ENCODE measurements around the gene SFXN2. TPM values are rescaled to one million over a fixed set of nuclear protein-coding genes. Genes with fewer than 3 reads are reported as not detected.

Gene SFXN2
- total RNA-seq, 2 experiments from 2014 or later: 6.4 to 7.6 TPM

GRCh38 chr10:102744374-102745051 is 30.1 kb downstream of the SFXN2 start:
- H3K9me3 ChIP-seq (ENCODE audit: control insufficient read depth in 1 of 2, insufficient read depth in 1 of 2, low read length in 2 of 2): no peaks in the 10 kb centered on the region
- H3K27me3 ChIP-seq (ENCODE audit: control insufficient read depth in 1 of 2, insufficient read depth in 2 of 2, low read length in 2 of 2): no peaks in the 10 kb centered on the region
- H3K4me3 Mint-ChIP-seq: peak overlapping the region; percentile 94
- intact Hi-C loops (cut with DNase I, micrococcal nuclease): loop anchor here (5.0 to 10.0 kb wide), 10 partner anchors 33 to 1700 kb away; partner anchors contain the start of genes CNNM2 (in 2 of the 2), HPS6 (in 1 of the 2), NFKB2 (in 1 of the 2) and NT5C2 (in 1 of the 2)
- H3K36me3 ChIP-seq (ENCODE audit: insufficient read depth, low read length): no peaks in the 10 kb centered on the region
- H3K27ac ChIP-seq (ENCODE audit: low read depth in 1 of 2, low read length in 2 of 2): peak overlapping the region; percentile 73 to 78
- peaks cover 54% of the 10 kb centered on the region for H3K4me1 Mint-ChIP-seq (ENCODE audit: low read depth)
- ChIA-PET POLR2A (interaction anchor here (0.6 to 3.2 kb wide), 10 partner anchors 8 to 592 kb away, joined by 3 to 32 read pairs (median 4); partner anchors contain the start of genes ARL3, NFKB2, NOLC1 and SFXN2), CTCF (interaction anchor here (2.0 to 4.9 kb wide), 2 partner anchors 9 to 31 kb away, joined by 5 to 30 read pairs; partner anchors contain the start of genes ARL3 and SFXN2)
- peaks cover 17% of the 10 kb centered on the region for H3K36me3 Mint-ChIP-seq (ENCODE audit: low read depth)
- no peaks in the 10 kb centered on the region for H3K9me3 Mint-ChIP-seq
- H3K27ac Mint-ChIP-seq: peak overlapping the region; percentile 86
- peaks cover 27% of the 10 kb centered on the region for H3K4me1 ChIP-seq (ENCODE audit: insufficient read depth, low read length)
- no peak for TF ChIP-seq CTCF (IDR thresholded peaks at IDR 0.05)
- peak; percentile 4 for ATAC-seq (ENCODE audit: poor library complexity)
- H3K4me3 ChIP-seq (ENCODE audit: low read length): peak overlapping the region; percentile 99
- H3K27me3 Mint-ChIP-seq: no peaks in the 10 kb centered on the region
- peak in 6 of 14 experiments; percentile 2 to 39 (median 12) for DNase-seq

GRCh38 chr10:102745157-102745556 is 30.7 kb downstream of the SFXN2 start:
- Mint-ChIP-seq H3K9me3 (no peaks in the 10 kb centered on the region), H3K36me3 (ENCODE audit: low read depth) (peaks cover 17% of the 10 kb centered on the region), H3K27ac (peak overlapping the region; percentile 86), H3K4me1 (ENCODE audit: low read depth) (peaks cover 54% of the 10 kb centered on the region), H3K27me3 (no peaks in the 10 kb centered on the region), H3K4me3 (peak overlapping the region; percentile 94)
- DNase-seq (no peak), ATAC-seq (ENCODE audit: poor library complexity) (no peak)
- H3K4me3 ChIP-seq (ENCODE audit: low read length): peak overlapping the region; percentile 99
- H3K4me1 ChIP-seq (ENCODE audit: insufficient read depth, low read length): peaks cover 27% of the 10 kb centered on the region
- H3K27ac ChIP-seq (ENCODE audit: low read depth in 1 of 2, low read length in 2 of 2): no peak overlapping the region
- no peaks in the 10 kb centered on the region for H3K36me3 ChIP-seq (ENCODE audit: insufficient read depth, low read length)
- intact Hi-C loops (cut with DNase I, micrococcal nuclease): loop anchor here in 1 of 2 experiments (10.0 kb wide), 7 partner anchors 350 to 1700 kb away; partner anchors contain the start of genes HPS6, NFKB2, NT5C2 and OGA
- CTCF ChIA-PET: interaction anchor here (4.9 kb wide), 1 partner anchor 32 kb away, joined by 30 read pairs; the partner anchor contains the start of genes ARL3 and SFXN2
- no peaks in the 10 kb centered on the region for H3K9me3 ChIP-seq (ENCODE audit: control insufficient read depth in 1 of 2, insufficient read depth in 1 of 2, low read length in 2 of 2)
- POLR2A ChIA-PET: interaction anchor here (3.0 to 3.2 kb wide), 2 partner anchors 31 to 100 kb away, joined by 28 to 32 read pairs; partner anchors contain the start of genes ARL3, SFXN2 and TRIM8
- TF ChIP-seq CTCF (IDR thresholded peaks at IDR 0.05): no peak
- H3K27me3 ChIP-seq (ENCODE audit: control insufficient read depth in 1 of 2, insufficient read depth in 2 of 2, low read length in 2 of 2): no peaks in the 10 kb centered on the region

- Mint-ChIP-seq H3K36me3 (ENCODE audit: low read depth) (peaks cover 21% of the 10 kb centered on the region), H3K27ac (peak overlapping the region; percentile 48), H3K4me3 (no peak overlapping the region), H3K9me3 (no peaks in the 10 kb centered on the region), H3K27me3 (no peaks in the 10 kb centered on the region), H3K4me1 (ENCODE audit: low read depth) (peaks cover 56% of the 10 kb centered on the region)
- H3K27ac ChIP-seq (ENCODE audit: low read depth in 1 of 2, low read length in 2 of 2): no peak overlapping the region
- intact Hi-C loops (cut with DNase I, micrococcal nuclease): loop anchor here in 1 of 2 experiments (5.0 kb wide), 2 partner anchors 40 to 100 kb away; partner anchors contain the start of gene BORCS7
- ChIA-PET CTCF (interaction anchor here (0.9 to 1.4 kb wide), 5 partner anchors 10 to 25 kb away, joined by 3 to 8 read pairs (median 4); no protein-coding TSS in a partner anchor), POLR2A (interaction anchor here (0.9 to 2.8 kb wide), 3 partner anchors 9 to 38 kb away, joined by 3 to 16 read pairs (median 3); partner anchors contain the start of genes ARL3, SFXN2 and WBP1L)
- ATAC-seq (ENCODE audit: poor library complexity): peak; percentile 54
- H3K4me3 ChIP-seq (ENCODE audit: low read length): no peak overlapping the region
- peaks cover 26% of the 10 kb centered on the region for H3K4me1 ChIP-seq (ENCODE audit: insufficient read depth, low read length)
- peaks cover 7% of the 10 kb centered on the region for H3K36me3 ChIP-seq (ENCODE audit: insufficient read depth, low read length)
- no peak for TF ChIP-seq CTCF (IDR thresholded peaks at IDR 0.05)
- H3K27me3 ChIP-seq (ENCODE audit: control insufficient read depth in 1 of 2, insufficient read depth in 2 of 2, low read length in 2 of 2): no peaks in the 10 kb centered on the region
- DNase-seq: peak in 1 of 14 experiments; percentile 22
- H3K9me3 ChIP-seq (ENCODE audit: control insufficient read depth in 1 of 2, insufficient read depth in 1 of 2, low read length in 2 of 2): no peaks in the 10 kb centered on the region
Measured at GRCh38 chr10:102752266-102752930, 38.0 kb downstream of the SFXN2 start.

Data from CD4-positive, alpha-beta T cell (primary cell).